WTC11 (cell line): ENCODE results near the gene RHOBTB3. TPM values are rescaled to one million over a fixed set of nuclear protein-coding genes. Genes with fewer than 3 reads are reported as not detected.

Experiments used
- ATAC-seq: fragments of 200-7000 bp; cut with Tn5 transposase; 2 replicates; pipeline ENCODE4 v1.10.0; 2021; ENCODE audit warnings: mild to moderate bottlenecking, moderate library complexity
- CTCF ChIA-PET: fragments of 300-600 bp; sonication (Branson Sonifier 250); formaldehyde crosslinking; loops from one replicate; lab custom pipeline; 2021; ENCODE audit warnings: antibody characterized with exemption; lab: Charles Lee
- POLR2A ChIA-PET: fragments of 350-600 bp; sonication (Branson Sonifier 250); formaldehyde crosslinking; loops from one replicate; lab custom pipeline; 2021; ENCODE audit warnings: antibody characterized with exemption; lab: Charles Lee
- DNase-seq: peaks from one replicate; pipeline ENCODE4 v3.0.0; 2021; ENCODE audit warnings: low spot score
- H3K27ac Mint-ChIP-seq: 2 replicates; pipeline ENCODE4 v1.8.0; 2021; ENCODE audit warnings: mixed read lengths
- H3K27me3 Mint-ChIP-seq: 2 replicates; pipeline ENCODE4 v1.8.0; 2021; ENCODE audit warnings: low read depth, mild to moderate bottlenecking, moderate library complexity, mixed read lengths
- H3K36me3 Mint-ChIP-seq: 2 replicates; pipeline ENCODE4 v1.8.0; 2021; ENCODE audit warnings: mixed read lengths
- H3K4me1 Mint-ChIP-seq: 2 replicates; pipeline ENCODE4 v1.8.0; 2022; ENCODE audit warnings: mixed read lengths
- H3K4me3 Mint-ChIP-seq: 2 replicates; pipeline ENCODE4 v1.8.0; 2021; ENCODE audit warnings: mild to moderate bottlenecking, moderate library complexity, mixed read lengths
- H3K9me3 Mint-ChIP-seq: 2 replicates; pipeline ENCODE4 v1.8.0; 2021; ENCODE audit warnings: mixed read lengths
- CBFB ChIP-seq: sonication (generic); formaldehyde crosslinking; IDR thresholded peaks from 2 replicates; pipeline ENCODE4 v1.8.1; 2022; ENCODE audit warnings: mild to moderate bottlenecking, low read depth, missing genetic modification reagents
- CREB1 ChIP-seq: sonication (generic); formaldehyde crosslinking; IDR thresholded peaks from 2 replicates; pipeline ENCODE4 v1.8.0; 2023; ENCODE audit warnings: mild to moderate bottlenecking, missing genetic modification reagents
- HMGA2 ChIP-seq: fragments of 250-450 bp; sonication (Bioruptor Pico); IDR thresholded peaks from 2 replicates; pipeline ENCODE4 v1.4.0; 2021; ENCODE audit warnings: mild to moderate bottlenecking, moderate library complexity
- NFATC4 ChIP-seq: fragments of 250-450 bp; sonication (Bioruptor Pico); IDR thresholded peaks from 2 replicates; pipeline ENCODE4 v1.9.0; 2021; ENCODE audit warnings: mild to moderate bottlenecking
- NFYB ChIP-seq: sonication (generic); formaldehyde crosslinking; conservative IDR thresholded peaks from 2 replicates; pipeline ENCODE4 v1.8.0; 2022; ENCODE audit warnings: low read depth, missing genetic modification reagents
- NR1H2 ChIP-seq: sonication (generic); formaldehyde crosslinking; IDR thresholded peaks from 2 replicates; pipeline ENCODE4 v1.9.0; 2021; ENCODE audit warnings: mild to moderate bottlenecking, moderate library complexity, missing genetic modification reagents
- NR2C2 ChIP-seq: sonication (generic); formaldehyde crosslinking; IDR thresholded peaks from 2 replicates; pipeline ENCODE4 v1.8.0; 2022; ENCODE audit warnings: mild to moderate bottlenecking, missing genetic modification reagents
- OVOL2 ChIP-seq: fragments of 250-450 bp; sonication (Bioruptor Pico); IDR thresholded peaks from 2 replicates; pipeline ENCODE4 v1.9.0; 2021; ENCODE audit warnings: mild to moderate bottlenecking, borderline replicate concordance
- SOX15 ChIP-seq: fragments of 250-450 bp; sonication (Bioruptor Pico); IDR thresholded peaks from 2 replicates; pipeline ENCODE4 v1.9.0; 2021; ENCODE audit warnings: mild to moderate bottlenecking
- ZNF219 ChIP-seq: sonication (generic); formaldehyde crosslinking; IDR thresholded peaks from 2 replicates; pipeline ENCODE4 v1.8.0; 2023; ENCODE audit warnings: missing genetic modification reagents, mild to moderate bottlenecking, borderline replicate concordance
- ZNF263 ChIP-seq: sonication (generic); formaldehyde crosslinking; IDR thresholded peaks from 2 replicates; pipeline ENCODE4 v1.8.1; 2022; ENCODE audit warnings: low read depth, mild to moderate bottlenecking, moderate library complexity, missing genetic modification reagents
- ZNF396 ChIP-seq: fragments of 250-450 bp; sonication (Bioruptor Pico); IDR thresholded peaks from 2 replicates; pipeline ENCODE4 v1.8.0; 2021; ENCODE audit warnings: mild to moderate bottlenecking, moderate library complexity, borderline replicate concordance
- ZNF416 ChIP-seq: fragments of 250-450 bp; sonication (Bioruptor Pico); IDR thresholded peaks from 2 replicates; pipeline ENCODE4 v1.9.0; 2021; ENCODE audit warnings: mild to moderate bottlenecking, inconsistent platforms
- ZNF423 ChIP-seq: fragments of 250-450 bp; sonication (Bioruptor Pico); IDR thresholded peaks from 2 replicates; pipeline ENCODE4 v2.1.2; 2022; ENCODE audit warnings: mild to moderate bottlenecking, moderate library complexity
- ZNF425 ChIP-seq: fragments of 250-450 bp; sonication (Bioruptor Pico); conservative IDR thresholded peaks from 2 replicates; pipeline ENCODE4 v1.9.0; 2021; ENCODE audit warnings: mild to moderate bottlenecking
- total RNA-seq: library from RNA; stranded (reverse); gene quantifications from 3 replicates; pipeline ENCODE4 v1.2.3, GENCODE V29; 2021
- TF ChIP-seq, protein P1 (sequence below): fragments of 250-450 bp; sonication (Bioruptor Pico); IDR thresholded peaks from 2 replicates; pipeline ENCODE4 v2.1.2; 2022; ENCODE audit warnings: mild to moderate bottlenecking, moderate library complexity
- TF ChIP-seq, protein P2 (sequence below): sonication (generic); formaldehyde crosslinking; IDR thresholded peaks from 2 replicates; pipeline ENCODE4 v1.8.0; 2022; ENCODE audit warnings: mild to moderate bottlenecking, missing genetic modification reagents
- TF ChIP-seq, protein P3 (sequence below): sonication (generic); formaldehyde crosslinking; IDR thresholded peaks from 2 replicates; pipeline ENCODE4 v1.8.1; 2023; ENCODE audit warnings: mild to moderate bottlenecking, missing genetic modification reagents, borderline replicate concordance

Gene RHOBTB3
- total RNA-seq, 1 experiment from 2014 or later = 13.8 TPM

DNA sequence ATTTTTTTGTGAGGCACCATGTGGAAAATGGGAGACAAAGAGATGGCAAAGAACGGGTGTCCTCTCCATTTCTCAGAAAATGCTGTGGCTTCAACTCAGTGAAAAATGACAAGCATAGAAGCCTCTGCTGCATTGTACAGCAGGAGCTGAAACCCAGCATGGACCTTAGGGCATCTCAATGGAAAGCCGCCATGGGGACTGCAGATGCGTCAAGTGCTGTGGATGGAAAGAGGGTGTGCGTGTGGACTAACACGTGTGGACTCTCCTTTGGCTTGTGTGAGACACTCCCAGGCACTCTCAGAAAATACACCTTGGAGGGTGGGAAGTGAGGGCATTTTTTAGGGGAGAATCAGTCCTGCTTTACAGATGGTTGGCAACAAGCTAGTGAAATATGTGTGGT lies 93.6 kb downstream of the RHOBTB3 start (continued):
- TF ChIP-seq, protein P1, sequence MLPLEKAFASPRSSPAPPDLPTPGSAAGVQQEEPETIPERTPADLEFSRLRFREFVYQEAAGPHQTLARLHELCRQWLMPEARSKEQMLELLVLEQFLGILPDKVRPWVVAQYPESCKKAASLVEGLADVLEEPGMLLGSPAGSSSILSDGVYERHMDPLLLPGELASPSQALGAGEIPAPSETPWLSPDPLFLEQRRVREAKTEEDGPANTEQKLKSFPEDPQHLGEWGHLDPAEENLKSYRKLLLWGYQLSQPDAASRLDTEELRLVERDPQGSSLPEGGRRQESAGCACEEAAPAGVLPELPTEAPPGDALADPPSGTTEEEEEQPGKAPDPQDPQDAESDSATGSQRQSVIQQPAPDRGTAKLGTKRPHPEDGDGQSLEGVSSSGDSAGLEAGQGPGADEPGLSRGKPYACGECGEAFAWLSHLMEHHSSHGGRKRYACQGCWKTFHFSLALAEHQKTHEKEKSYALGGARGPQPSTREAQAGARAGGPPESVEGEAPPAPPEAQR (CRISPR knock-in tag) = no peak
- TF ChIP-seq NR2C2 (no peak), OVOL2 (CRISPR knock-in tag) (no peak), ZNF423 (CRISPR knock-in tag) (no peak), ZNF263 (CRISPR knock-in tag) (no peak), NFYB (CRISPR knock-in tag) (no peak), CREB1 (CRISPR knock-in tag) (no peak)

GRCh38 chr5:95825495-95825894 lies 94.4 kb downstream of the RHOBTB3 start:
- no peak for TF ChIP-seq ZNF425 (CRISPR knock-in tag)
- no peak for TF ChIP-seq ZNF416 (CRISPR knock-in tag)
- no peak for TF ChIP-seq NFATC4
- no peak for TF ChIP-seq SOX15 (CRISPR knock-in tag)
- TF ChIP-seq ZNF219 (CRISPR knock-in tag) = no peak
- TF ChIP-seq, protein P2, sequence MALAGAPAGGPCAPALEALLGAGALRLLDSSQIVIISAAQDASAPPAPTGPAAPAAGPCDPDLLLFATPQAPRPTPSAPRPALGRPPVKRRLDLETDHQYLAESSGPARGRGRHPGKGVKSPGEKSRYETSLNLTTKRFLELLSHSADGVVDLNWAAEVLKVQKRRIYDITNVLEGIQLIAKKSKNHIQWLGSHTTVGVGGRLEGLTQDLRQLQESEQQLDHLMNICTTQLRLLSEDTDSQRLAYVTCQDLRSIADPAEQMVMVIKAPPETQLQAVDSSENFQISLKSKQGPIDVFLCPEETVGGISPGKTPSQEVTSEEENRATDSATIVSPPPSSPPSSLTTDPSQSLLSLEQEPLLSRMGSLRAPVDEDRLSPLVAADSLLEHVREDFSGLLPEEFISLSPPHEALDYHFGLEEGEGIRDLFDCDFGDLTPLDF = no peak
- no peak for TF ChIP-seq CBFB (CRISPR knock-in tag)
- TF ChIP-seq, protein P1 (CRISPR knock-in tag) = no peak
- TF ChIP-seq HMGA2 (CRISPR knock-in tag) = no peak
- no peak for TF ChIP-seq ZNF396 (CRISPR knock-in tag)
- TF ChIP-seq, protein P3, sequence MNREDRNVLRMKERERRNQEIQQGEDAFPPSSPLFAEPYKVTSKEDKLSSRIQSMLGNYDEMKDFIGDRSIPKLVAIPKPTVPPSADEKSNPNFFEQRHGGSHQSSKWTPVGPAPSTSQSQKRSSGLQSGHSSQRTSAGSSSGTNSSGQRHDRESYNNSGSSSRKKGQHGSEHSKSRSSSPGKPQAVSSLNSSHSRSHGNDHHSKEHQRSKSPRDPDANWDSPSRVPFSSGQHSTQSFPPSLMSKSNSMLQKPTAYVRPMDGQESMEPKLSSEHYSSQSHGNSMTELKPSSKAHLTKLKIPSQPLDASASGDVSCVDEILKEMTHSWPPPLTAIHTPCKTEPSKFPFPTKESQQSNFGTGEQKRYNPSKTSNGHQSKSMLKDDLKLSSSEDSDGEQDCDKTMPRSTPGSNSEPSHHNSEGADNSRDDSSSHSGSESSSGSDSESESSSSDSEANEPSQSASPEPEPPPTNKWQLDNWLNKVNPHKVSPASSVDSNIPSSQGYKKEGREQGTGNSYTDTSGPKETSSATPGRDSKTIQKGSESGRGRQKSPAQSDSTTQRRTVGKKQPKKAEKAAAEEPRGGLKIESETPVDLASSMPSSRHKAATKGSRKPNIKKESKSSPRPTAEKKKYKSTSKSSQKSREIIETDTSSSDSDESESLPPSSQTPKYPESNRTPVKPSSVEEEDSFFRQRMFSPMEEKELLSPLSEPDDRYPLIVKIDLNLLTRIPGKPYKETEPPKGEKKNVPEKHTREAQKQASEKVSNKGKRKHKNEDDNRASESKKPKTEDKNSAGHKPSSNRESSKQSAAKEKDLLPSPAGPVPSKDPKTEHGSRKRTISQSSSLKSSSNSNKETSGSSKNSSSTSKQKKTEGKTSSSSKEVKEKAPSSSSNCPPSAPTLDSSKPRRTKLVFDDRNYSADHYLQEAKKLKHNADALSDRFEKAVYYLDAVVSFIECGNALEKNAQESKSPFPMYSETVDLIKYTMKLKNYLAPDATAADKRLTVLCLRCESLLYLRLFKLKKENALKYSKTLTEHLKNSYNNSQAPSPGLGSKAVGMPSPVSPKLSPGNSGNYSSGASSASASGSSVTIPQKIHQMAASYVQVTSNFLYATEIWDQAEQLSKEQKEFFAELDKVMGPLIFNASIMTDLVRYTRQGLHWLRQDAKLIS (CRISPR knock-in tag) = no peak
- no peak for TF ChIP-seq ZNF423 (CRISPR knock-in tag)
- TF ChIP-seq NR1H2 = no peak
- TF ChIP-seq, all 79 proteins: peak for 0
- ATAC-seq (no peak), DNase-seq (no peak)
- Mint-ChIP-seq H3K36me3 (no peaks in the 10 kb centered on the region), H3K4me1 (peaks cover 34% of the 10 kb centered on the region), H3K27ac (no peak overlapping the region), H3K27me3 (no peaks in the 10 kb centered on the region; the same call in 1 of the 2 replicates), H3K4me3 (no peak overlapping the region), H3K9me3 (no peaks in the 10 kb centered on the region)
- ChIA-PET POLR2A (interaction anchor here (0.7 kb wide), 1 partner anchor 9 kb away, joined by 8 read pairs; no protein-coding TSS in a partner anchor), CTCF (interaction anchor here (1.2 kb wide), 1 partner anchor 9 kb away, joined by 4 read pairs; no protein-coding TSS in a partner anchor)
